ENCODE measurements around the gene RNF150. TPM values are rescaled to one million over a fixed set of nuclear protein-coding genes. Genes with fewer than 3 reads are reported as not detected.

The RNF150 gene
- total and polyA plus RNA-seq, 2 of the 8 experiments (the other 6 are each of a cell fraction or from before 2014, with no cell fraction given) = 3.4 to 4.8 TPM

DNA sequence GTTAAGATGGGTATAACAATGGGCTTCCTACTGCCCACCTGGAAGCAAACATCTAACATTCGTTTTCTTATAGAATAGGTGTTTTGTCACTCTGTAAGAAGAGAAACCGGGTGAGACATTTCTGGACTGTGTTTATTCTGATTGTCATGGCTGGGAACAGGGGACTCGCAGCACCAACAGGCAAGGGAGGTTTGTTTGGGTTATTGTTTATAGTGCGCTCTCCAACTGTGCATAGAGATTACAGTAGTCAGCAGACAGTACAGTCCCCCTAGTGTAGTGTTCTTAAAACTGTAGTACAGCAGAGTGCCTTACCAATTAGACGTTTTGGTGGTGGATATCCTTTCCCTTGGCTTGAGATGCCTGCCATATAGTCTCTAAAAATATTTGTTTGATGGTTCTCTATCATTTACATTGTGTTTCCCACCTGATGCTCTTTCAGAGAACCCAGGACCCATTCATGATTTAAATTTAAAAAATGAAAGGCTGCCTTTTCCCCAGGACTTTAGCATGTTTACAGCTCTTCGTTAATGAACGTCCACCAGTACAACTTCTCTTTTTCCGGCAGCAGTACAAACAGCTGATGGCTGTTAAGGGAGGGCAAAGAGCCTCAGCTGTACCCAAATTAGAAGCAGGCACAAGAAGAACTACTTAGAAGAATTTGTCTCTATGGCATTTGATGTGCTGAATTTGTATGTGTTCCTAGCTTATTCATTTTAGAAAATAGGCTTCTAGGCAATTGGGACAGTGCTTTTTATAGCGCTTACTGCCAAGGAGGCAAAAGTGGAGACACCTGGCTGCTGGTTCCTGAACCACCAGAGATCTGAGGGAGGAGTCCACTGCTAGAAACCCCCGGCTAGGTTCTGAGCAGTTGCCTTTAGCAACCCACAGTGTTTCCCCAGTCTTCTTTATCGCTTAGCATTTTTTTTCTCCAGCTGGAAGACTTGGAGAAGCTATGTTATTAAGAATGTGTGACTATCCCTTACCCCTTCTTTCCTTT, 1.0 kb upstream of the RNF150 start:
- Histone ChIP-seq H3K27ac (ENCODE audit: low read depth, low read length) (no peak overlapping the region), H4K5ac (ENCODE audit: insufficient read length, low read depth, low read length) (no peak overlapping the region), H3K79me1 (ENCODE audit: low read depth, low read length) (no peaks in the 10 kb centered on the region), H3K56ac (replicated peaks; ENCODE audit: insufficient read length, low read depth, low read length) (no peak overlapping the region), H2AK5ac (ENCODE audit: low read depth, low read length) (no peak overlapping the region), H3K4ac (replicated peaks; ENCODE audit: insufficient read length, low read depth, low read length) (no peak overlapping the region), H3K4me2 (ENCODE audit: insufficient read depth in 1 of 2, low read depth in 2 of 2, low read length in 2 of 2) (peak overlapping the region; percentile 80 to 95; a peak in 3 of 4 replicates), H3K79me2 (ENCODE audit: control insufficient read depth in 1 of 2, insufficient read depth in 2 of 2, low read length in 2 of 2) (no peaks in the 10 kb centered on the region), H2BK12ac (ENCODE audit: low read depth, low read length) (no peak overlapping the region), H2AFZ (ENCODE audit: low read length) (peak overlapping the region; percentile 96; the same call in 1 of the 2 replicates), H2BK20ac (ENCODE audit: low read length) (no peak overlapping the region), H2BK120ac (replicated peaks; ENCODE audit: low read depth, low read length) (no peak overlapping the region), H2BK5ac (ENCODE audit: low read depth, low read length) (no peak overlapping the region), H3K23ac (ENCODE audit: insufficient read length) (no peak overlapping the region), H3K4me3 (ENCODE audit: extremely low read depth in 1 of 4, insufficient read depth in 2 of 4, low read depth in 3 of 4, low read length in 4 of 4) (peak overlapping the region in 1 of 4 experiments; percentile 78; a peak in 2 of 8 replicates), H3K9ac (replicated peaks in 1 of 4; ENCODE audit: extremely low read depth in 1 of 4, low read depth in 3 of 4, low read length in 3 of 4) (no peak overlapping the region), H4K91ac (replicated peaks; ENCODE audit: insufficient read length, low read length) (no peak overlapping the region), H3K4me1 (replicated peaks in 1 of 4; ENCODE audit: control insufficient read depth in 3 of 4, insufficient read depth in 4 of 4, low read length in 3 of 4) (peaks cover 0 to 7% (median 4%) of the 10 kb centered on the region in 4 experiments; a peak in 4 of 7 replicates), H4K20me1 (replicated peaks in 1 of 2; ENCODE audit: control insufficient read depth in 1 of 2, insufficient read depth in 2 of 2, low read length in 2 of 2) (peaks cover 0 to 2% of the 10 kb centered on the region in 2 experiments), H3K18ac (ENCODE audit: extremely low read depth, low read length) (no peak overlapping the region), H3K23me2 (ENCODE audit: low read depth, low read length) (peaks cover 10% of the 10 kb centered on the region), H2BK15ac (ENCODE audit: low read length) (no peak overlapping the region), H3K27me3 (replicated peaks in 1 of 4; ENCODE audit: control insufficient read depth in 3 of 4, extremely low read depth in 1 of 4, insufficient read depth in 3 of 4, low read length in 3 of 4) (peaks cover 0 to 16% (median 13%) of the 10 kb centered on the region in 4 experiments; a peak in 5 of 7 replicates), H4K8ac (ENCODE audit: extremely low read depth, insufficient read depth, low read length) (no peak overlapping the region), H3K36me3 (ENCODE audit: control insufficient read depth in 2 of 4, insufficient read depth in 4 of 4, low read length in 3 of 4) (no peaks in the 10 kb centered on the region), H3K14ac (ENCODE audit: insufficient read length) (no peak overlapping the region), H3K9me3 (ENCODE audit: insufficient read depth in 2 of 2, low read depth in 1 of 2, low read length in 1 of 2) (no peaks in the 10 kb centered on the region)
- POLR2A ChIA-PET (ENCODE audit: partially characterized antibody) = interaction anchor here (0.8 to 1.6 kb wide), 2 partner anchors 166 to 760 kb away, joined by 3 read pairs; partner anchors contain the start of gene SCOC
- 84% methylated on average over 11 of the region's 11 CpGs; no CpG with 5 or more reads in 1 of the 2 experiments for WGBS, 2 experiments (ENCODE audit: extremely low coverage in 1 of 2, insufficient coverage in 1 of 2, insufficient read length in 1 of 2, insufficient replicate concordance in 2 of 2, low coverage in 1 of 2, low lambda C conversion rate in 2 of 2, missing lambda C conversion rate in 1 of 2)
- DNase-seq (ENCODE audit: low read depth in 1 of 2, low spot score in 2 of 2) (no peak), FAIRE-seq (no peak)
- CTCF ChIA-PET (ENCODE audit: partially characterized antibody) = interaction anchor here (0.7 to 5.3 kb wide), 35 partner anchors 8 to 417 kb away, joined by 3 to 39 read pairs (median 5); no protein-coding TSS in a partner anchor
- no peak for TF ChIP-seq NRF1 (IDR thresholded peaks at IDR 0.05; ENCODE audit: low read depth, low read length)
- no peak for TF ChIP-seq TAF1 (IDR thresholded peaks at IDR 0.05; ENCODE audit: low read depth, low read length)
- TF ChIP-seq GABPA (IDR thresholded peaks at IDR 0.05; ENCODE audit: borderline replicate concordance, insufficient read depth, low read length) = no peak
- TF ChIP-seq EP300 (IDR thresholded peaks at IDR 0.05; ENCODE audit: borderline replicate concordance in 1 of 2, low read depth in 2 of 2, low read length in 2 of 2) = no peak
- no peak for TF ChIP-seq YY1 (IDR thresholded peaks at IDR 0.05; ENCODE audit: low read depth, low read length)
- TF ChIP-seq CBX8 (IDR thresholded peaks at IDR 0.05; ENCODE audit: borderline replicate concordance, low read depth, low read length) = no peak
- TF ChIP-seq TCF12 (IDR thresholded peaks at IDR 0.05; ENCODE audit: low read depth, low read length) = no peak
- TF ChIP-seq EZH2 (IDR thresholded peaks at IDR 0.05; ENCODE audit: low read depth, low read length, severe bottlenecking) = no peak
- no peak for TF ChIP-seq ASH2L (IDR thresholded peaks at IDR 0.05; ENCODE audit: low read length)
- no peak for TF ChIP-seq SIX5 (IDR thresholded peaks at IDR 0.05; ENCODE audit: low read depth, low read length)
- no peak for TF ChIP-seq SP4 (IDR thresholded peaks at IDR 0.05; ENCODE audit: low read length)
- TF ChIP-seq POLR2A (IDR thresholded peaks at IDR 0.05; ENCODE audit: control extremely low read depth in 1 of 2, low read depth in 2 of 2, low read length in 2 of 2) = no peak

Data from H1 (cell line).